GM12872 (cell line): ENCODE results near the gene PPP2R5E.

Experiments
- TF ChIP-seq, protein P1 (sequence below): IDR thresholded peaks from 3 replicates; pipeline ENCODE4 v1.5.1; 2011; ENCODE audit warnings: low read depth, mild to moderate bottlenecking, low read length, moderate library complexity; ENCODE audit not compliant: insufficient read depth

Gene PPP2R5E

DNA sequence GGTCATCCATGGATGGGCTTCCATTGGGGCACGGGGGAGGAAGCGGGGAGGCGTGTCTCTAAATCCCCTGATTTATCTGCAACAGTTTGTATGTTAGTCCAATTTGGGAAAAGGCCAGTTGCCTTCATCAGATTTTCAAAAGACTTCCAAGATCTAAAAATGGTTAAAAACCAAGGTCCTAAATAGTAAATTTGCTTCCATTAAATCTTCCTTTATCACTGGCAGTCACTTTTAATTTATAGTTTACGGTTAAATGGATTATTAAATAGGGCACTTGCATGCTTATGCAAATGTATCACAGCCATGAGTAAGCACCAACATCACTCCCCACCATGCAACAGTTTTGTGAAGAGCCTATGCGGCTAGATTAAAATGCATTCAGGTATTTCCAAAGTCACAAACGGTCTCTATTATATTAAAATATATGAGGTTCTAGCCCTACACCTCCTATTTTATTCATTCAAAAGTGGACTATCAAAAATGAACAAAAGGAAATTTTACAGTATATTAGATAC lies 116.3 kb downstream of the PPP2R5E start:
- TF ChIP-seq, protein P1, sequence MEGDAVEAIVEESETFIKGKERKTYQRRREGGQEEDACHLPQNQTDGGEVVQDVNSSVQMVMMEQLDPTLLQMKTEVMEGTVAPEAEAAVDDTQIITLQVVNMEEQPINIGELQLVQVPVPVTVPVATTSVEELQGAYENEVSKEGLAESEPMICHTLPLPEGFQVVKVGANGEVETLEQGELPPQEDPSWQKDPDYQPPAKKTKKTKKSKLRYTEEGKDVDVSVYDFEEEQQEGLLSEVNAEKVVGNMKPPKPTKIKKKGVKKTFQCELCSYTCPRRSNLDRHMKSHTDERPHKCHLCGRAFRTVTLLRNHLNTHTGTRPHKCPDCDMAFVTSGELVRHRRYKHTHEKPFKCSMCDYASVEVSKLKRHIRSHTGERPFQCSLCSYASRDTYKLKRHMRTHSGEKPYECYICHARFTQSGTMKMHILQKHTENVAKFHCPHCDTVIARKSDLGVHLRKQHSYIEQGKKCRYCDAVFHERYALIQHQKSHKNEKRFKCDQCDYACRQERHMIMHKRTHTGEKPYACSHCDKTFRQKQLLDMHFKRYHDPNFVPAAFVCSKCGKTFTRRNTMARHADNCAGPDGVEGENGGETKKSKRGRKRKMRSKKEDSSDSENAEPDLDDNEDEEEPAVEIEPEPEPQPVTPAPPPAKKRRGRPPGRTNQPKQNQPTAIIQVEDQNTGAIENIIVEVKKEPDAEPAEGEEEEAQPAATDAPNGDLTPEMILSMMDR: no peak

DNA sequence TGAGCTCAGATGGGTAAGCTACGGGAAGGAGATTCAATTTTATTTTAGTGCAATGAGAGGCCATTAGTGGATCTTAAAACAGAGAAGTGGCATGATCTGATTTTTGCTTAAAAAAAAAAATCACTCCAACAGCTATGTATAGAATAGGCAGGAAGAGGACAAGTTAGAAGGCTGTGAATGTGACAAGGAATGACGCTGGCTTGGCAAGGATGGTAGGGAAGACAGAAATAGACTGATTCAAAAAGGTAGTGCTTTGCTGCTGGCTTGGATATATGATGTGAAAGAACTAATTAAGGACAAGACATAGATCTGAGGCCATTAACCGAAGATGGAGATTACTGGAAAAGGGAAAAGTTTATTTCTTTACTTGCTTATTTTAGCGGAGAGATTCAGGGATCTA lies 119.3 kb downstream of the PPP2R5E start:
- TF ChIP-seq, protein P1: no peak

DNA sequence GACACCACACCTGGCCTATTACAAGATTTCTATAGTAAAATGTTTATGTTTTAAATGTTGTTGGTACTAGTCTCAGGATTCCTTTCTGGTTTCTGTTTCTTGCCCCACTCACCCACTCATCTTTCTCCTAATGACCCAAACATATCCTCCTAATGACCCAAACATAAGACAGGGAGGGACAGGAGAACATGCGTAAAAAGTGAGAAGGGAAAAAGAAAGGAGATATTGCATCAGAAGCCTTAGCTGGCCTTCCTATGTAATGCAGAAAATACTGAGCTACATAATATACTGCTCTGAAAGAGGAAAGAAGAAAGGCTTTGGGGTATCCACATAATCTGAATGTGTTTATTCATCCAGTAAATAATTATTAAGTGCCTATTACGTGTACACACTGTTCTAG lies 119.8 kb downstream of the PPP2R5E start:
- TF ChIP-seq, protein P1: no peak

- TF ChIP-seq, protein P1: no peak
Measured at GRCh38 chr14:63421919-63422318, 121.3 kb downstream of the PPP2R5E start.

DNA sequence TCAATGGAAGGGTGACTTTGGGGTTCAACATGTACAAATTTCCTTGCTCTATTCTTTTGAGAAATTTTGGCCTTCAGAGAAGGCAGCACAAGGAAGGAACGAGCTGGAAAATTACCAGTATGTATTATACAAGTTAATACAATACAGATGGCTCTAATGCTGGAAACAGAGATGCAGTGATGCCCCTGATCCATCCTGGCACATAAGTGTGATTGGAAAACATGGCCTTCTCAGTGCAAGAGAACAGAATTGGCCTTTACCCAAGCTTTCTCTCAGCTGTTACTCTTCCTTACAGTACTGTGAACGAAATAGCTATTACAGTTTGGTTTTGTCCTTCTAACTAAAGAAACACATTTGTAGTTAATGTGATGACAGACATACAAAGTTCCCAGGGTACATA lies 122.0 kb downstream of the PPP2R5E start:
- TF ChIP-seq, protein P1: no peak

- TF ChIP-seq, protein P1: no peak
Measured at GRCh38 chr14:63418020-63418419, 125.2 kb downstream of the PPP2R5E start.

DNA sequence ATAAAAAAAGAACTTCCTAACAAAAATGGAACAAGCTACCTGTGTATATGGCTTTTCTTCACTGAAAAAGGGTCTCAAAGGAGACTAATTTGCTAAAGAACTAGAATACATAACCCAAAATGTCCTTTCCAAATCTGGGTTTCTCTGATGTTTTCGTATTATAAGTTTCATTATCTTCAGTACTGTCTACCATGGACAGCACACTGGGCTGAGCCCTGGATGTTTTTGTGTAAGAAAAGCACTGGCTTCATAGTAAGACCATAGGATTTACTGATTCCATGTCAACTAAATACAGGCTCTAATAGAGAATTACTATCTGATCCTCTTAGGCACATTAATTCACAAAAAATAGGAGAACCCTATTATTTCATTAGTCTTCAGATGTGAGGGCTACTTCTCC lies 130.2 kb downstream of the PPP2R5E start:
- TF ChIP-seq, protein P1: no peak
